Tibial artery (tissue), 4 donors: ENCODE results near the gene MTFP1.

Experiments used
- DNase-seq, 2 donors: peaks; one replicate each; pipeline ENCODE4 v3.0.0-alpha.2; 2019
- H3K27ac ChIP-seq, 2 donors: fragments of 200-600 bp; sonication (generic) in 1 of 2; 1 replicate in 1 of 2; 2 replicates in 1 of 2; pipeline ENCODE4 v1.5.1; 2018 to 2019; ENCODE audit warnings: mild to moderate bottlenecking in 1 of 2
- H3K27me3 ChIP-seq, 2 donors: fragments of 200-600 bp; sonication (generic) in 1 of 2; one replicate each; pipeline versions ENCODE4 v1.5.1 to v1.6.0; 2016 to 2019
- H3K36me3 ChIP-seq, 3 donors: fragments of 200-600 bp; sonication (generic) in 2 of 3; one replicate each; pipeline ENCODE4 v1.5.1; 2016 to 2019; ENCODE audit warnings: mild to moderate bottlenecking in 2 of 3
- H3K4me1 ChIP-seq, 4 donors: fragments of 200-600 bp; sonication (generic) in 2 of 4; 1 replicate in 3 of 4; 2 replicates in 1 of 4; pipeline ENCODE4 v1.5.1; 2016 to 2019
- H3K4me3 ChIP-seq, 2 donors: fragments of 200-600 bp; sonication (generic) in 1 of 2; 1 replicate in 1 of 2; 2 replicates in 1 of 2; pipeline ENCODE4 v1.5.1; 2018 to 2019; ENCODE audit warnings: mild to moderate bottlenecking in 2 of 2
- H3K9me3 ChIP-seq, 3 donors: fragments of 200-600 bp; sonication (generic) in 1 of 3; one replicate each; pipeline ENCODE4 v1.5.1; 2016 to 2019
- intact Hi-C: fragments of 100-400 bp; cut with DNase I; formaldehyde crosslinking; loops from one replicate; pipeline ENCODE4 v1.15.0; 2023; ENCODE audit warnings: low total_unique reads
- TF ChIP-seq, protein P1 (sequence below), 2 experiments: fragments of 200-600 bp in 1 of 2; fragments of 450-650 bp in 1 of 2; IDR thresholded peaks; one replicate each; pipeline ENCODE4 v1.5.1; 2017 to 2019; ENCODE audit warnings: antibody characterized with exemption in 2 of 2, mild to moderate bottlenecking in 1 of 2, moderate library complexity in 1 of 2

The MTFP1 gene

GRCh38 chr22:30469165-30469564 is 43.6 kb downstream of the MTFP1 start:
- intact Hi-C loops, result no loop called here
- H3K27me3 ChIP-seq, result peaks cover 0 to 49% of the 10 kb centered on the region in 2 donors
- H3K9me3 ChIP-seq, result no peaks in the 10 kb centered on the region
- H3K4me3 ChIP-seq, result no peak overlapping the region
- H3K27ac ChIP-seq, result no peak overlapping the region
- H3K4me1 ChIP-seq, result no peaks in the 10 kb centered on the region
- DNase-seq, result no peak
- TF ChIP-seq, protein P1, sequence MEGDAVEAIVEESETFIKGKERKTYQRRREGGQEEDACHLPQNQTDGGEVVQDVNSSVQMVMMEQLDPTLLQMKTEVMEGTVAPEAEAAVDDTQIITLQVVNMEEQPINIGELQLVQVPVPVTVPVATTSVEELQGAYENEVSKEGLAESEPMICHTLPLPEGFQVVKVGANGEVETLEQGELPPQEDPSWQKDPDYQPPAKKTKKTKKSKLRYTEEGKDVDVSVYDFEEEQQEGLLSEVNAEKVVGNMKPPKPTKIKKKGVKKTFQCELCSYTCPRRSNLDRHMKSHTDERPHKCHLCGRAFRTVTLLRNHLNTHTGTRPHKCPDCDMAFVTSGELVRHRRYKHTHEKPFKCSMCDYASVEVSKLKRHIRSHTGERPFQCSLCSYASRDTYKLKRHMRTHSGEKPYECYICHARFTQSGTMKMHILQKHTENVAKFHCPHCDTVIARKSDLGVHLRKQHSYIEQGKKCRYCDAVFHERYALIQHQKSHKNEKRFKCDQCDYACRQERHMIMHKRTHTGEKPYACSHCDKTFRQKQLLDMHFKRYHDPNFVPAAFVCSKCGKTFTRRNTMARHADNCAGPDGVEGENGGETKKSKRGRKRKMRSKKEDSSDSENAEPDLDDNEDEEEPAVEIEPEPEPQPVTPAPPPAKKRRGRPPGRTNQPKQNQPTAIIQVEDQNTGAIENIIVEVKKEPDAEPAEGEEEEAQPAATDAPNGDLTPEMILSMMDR (IDR thresholded peaks at IDR 0.05), result no peak
- no peaks in the 10 kb centered on the region for H3K36me3 ChIP-seq

DNA sequence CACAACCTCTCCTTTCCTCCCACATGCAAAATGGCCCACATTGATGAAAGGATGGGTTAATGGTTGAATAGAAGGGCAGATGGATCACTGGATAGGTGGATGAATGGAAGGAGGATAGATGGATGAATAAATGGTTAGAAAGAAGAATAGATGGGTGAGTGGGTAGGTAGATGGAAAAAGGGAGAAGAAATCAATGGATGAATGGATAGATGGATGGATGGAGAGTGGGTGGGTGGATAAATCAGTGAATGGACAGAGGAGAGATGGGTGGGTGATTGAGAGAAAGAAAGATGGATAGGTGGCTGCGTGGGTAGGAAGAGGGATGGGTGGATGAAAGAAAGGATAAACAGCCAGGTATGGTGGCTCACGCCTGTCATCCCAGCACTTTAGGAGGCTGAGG is 45.1 kb downstream of the MTFP1 start:
- Histone ChIP-seq H3K4me3 (no peak overlapping the region), H3K27ac (no peak overlapping the region), H3K4me1 (no peaks in the 10 kb centered on the region), H3K9me3 (no peaks in the 10 kb centered on the region), H3K36me3 (no peaks in the 10 kb centered on the region), H3K27me3 (peaks cover 0 to 55% of the 10 kb centered on the region in 2 donors)
- no peak for DNase-seq
- TF ChIP-seq, protein P1 (IDR thresholded peaks at IDR 0.05), result no peak
- intact Hi-C loops, result no loop called here

DNA sequence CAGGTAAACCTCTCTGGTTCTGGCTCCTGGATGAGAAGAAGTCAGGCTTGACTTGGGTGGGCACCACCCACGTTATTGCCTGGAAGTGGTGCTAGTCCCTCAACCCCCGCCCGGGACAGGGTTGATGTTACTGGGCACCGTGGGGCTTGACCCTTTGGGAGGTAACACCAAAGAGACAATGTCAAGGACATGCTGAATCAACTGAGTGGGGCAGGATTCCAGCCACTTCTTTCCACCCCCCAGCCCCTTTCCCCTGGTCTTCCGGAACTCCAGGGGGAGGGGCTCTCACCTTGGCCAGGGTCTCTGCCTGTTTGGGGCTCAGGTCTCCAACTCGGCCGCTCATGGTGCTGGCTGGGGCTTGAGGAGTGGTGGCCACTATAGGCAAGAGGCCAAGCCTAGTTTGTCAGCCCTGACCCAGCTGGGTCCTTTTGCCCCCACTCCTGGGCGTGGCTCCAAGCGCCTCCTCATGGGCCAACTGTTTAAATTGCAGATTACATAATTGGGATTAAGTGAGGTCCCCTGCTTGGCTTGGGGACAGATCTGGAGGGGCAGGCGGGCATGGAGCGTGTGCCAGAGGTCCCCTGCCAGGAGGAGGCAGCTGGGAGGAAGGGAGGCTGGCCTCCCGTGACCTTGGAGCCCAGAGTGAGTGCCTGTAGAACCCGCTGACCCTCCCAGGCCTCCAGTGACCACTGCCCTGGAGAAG is 46.2 kb downstream of the MTFP1 start, which contains the start of gene SEC14L3:
Gene SEC14L3 (minus strand): TSS at position 402 of the 703 bp plus-strand sequence. CDS start 59 bp downstream, at position 343.
- no peak within 1 kb of the TSS for H3K27ac ChIP-seq
- no peaks in the 10 kb centered on the region for H3K4me1 ChIP-seq
- H3K27me3 ChIP-seq, result peaks cover 0 to 55% of the 10 kb centered on the region in 2 donors
- intact Hi-C loops, result no loop called here
- no peaks in the 10 kb centered on the region for H3K9me3 ChIP-seq
- H3K36me3 ChIP-seq, result no peaks in the 10 kb centered on the region
- H3K4me3 ChIP-seq, result no peak within 1 kb of the TSS
- DNase-seq, result no peak
- TF ChIP-seq, protein P1 (IDR thresholded peaks at IDR 0.05), result no peak

GRCh38 chr22:30472994-30473720 is 47.6 kb downstream of the MTFP1 start:
- Histone ChIP-seq H3K27ac (no peak overlapping the region), H3K9me3 (no peaks in the 10 kb centered on the region), H3K4me3 (no peak overlapping the region), H3K27me3 (peaks cover 0 to 55% of the 10 kb centered on the region in 2 donors), H3K36me3 (no peaks in the 10 kb centered on the region), H3K4me1 (no peaks in the 10 kb centered on the region)
- intact Hi-C loops, result no loop called here
- no peak for DNase-seq
- TF ChIP-seq, protein P1 (IDR thresholded peaks at IDR 0.05), result no peak

DNA sequence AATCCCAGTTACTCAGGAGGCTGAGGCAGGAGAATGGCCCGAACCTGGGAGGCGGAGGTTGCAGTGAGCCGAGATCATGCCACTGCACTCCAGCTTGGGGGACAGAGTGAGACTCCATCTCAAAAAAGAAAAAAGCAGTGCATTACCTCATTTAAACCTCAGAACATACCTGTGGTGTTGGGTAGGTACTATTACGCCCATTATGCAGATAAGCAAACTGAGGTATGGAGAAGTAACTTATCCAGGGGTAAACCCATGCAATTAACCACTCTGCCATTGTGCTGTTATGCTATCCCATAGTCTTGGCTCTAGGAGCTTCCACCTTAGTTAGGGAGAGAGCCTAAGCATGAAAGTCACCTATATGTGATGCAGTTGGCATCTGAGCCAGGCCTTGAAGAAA is 48.6 kb downstream of the MTFP1 start:
- Histone ChIP-seq H3K36me3 (no peaks in the 10 kb centered on the region), H3K4me3 (no peak overlapping the region), H3K4me1 (no peaks in the 10 kb centered on the region), H3K27me3 (peaks cover 0 to 47% of the 10 kb centered on the region in 2 donors), H3K9me3 (no peaks in the 10 kb centered on the region), H3K27ac (no peak overlapping the region)
- TF ChIP-seq, protein P1 (IDR thresholded peaks at IDR 0.05), result no peak
- no peak for DNase-seq
- intact Hi-C loops, result no loop called here
